OCI-LY1 (cell line): Measurements from ENCODE around the gene RPN2.

Experiments used
- H2AFZ ChIP-seq: fragments of 200-600 bp; sonication (generic), shearing (Covaris generic); 2 replicates; pipeline ENCODE4 v1.6.0; 2014; ENCODE audit warnings: antibody characterized with exemption, mild to moderate bottlenecking, low read length
- H3F3A ChIP-seq: fragments of 200-600 bp; sonication (generic), shearing (Covaris generic); 2 replicates; pipeline ENCODE4 v1.6.0; 2014; ENCODE audit warnings: mild to moderate bottlenecking, antibody characterized with exemption, low read length, moderate library complexity; ENCODE audit not compliant: insufficient read depth
- H3K27ac ChIP-seq: fragments of 200-600 bp; sonication (generic); 2 replicates; pipeline ENCODE4 v1.5.1; 2014; ENCODE audit warnings: low read length, mixed run types, mild to moderate bottlenecking, low read depth; ENCODE audit not compliant: poor library complexity, severe bottlenecking
- H3K27me3 ChIP-seq: fragments of 200-600 bp; sonication (generic); 2 replicates; pipeline ENCODE4 v1.6.0; 2014; ENCODE audit warnings: antibody characterized with exemption, mild to moderate bottlenecking, low read length, moderate library complexity; ENCODE audit not compliant: insufficient read depth
- H3K36me3 ChIP-seq: fragments of 200-600 bp; sonication (generic); 2 replicates; pipeline ENCODE4 v1.6.1; 2014; ENCODE audit warnings: mild to moderate bottlenecking, antibody characterized with exemption, low read length, moderate library complexity, mixed read lengths; ENCODE audit not compliant: insufficient read depth
- H3K4me1 ChIP-seq: fragments of 200-600 bp; sonication (generic); 2 replicates; pipeline ENCODE4 v1.5.1; 2014; ENCODE audit warnings: mild to moderate bottlenecking, low read length, moderate library complexity; ENCODE audit not compliant: insufficient read depth, severe bottlenecking
- H3K4me2 ChIP-seq: fragments of 200-600 bp; sonication (generic), shearing (Covaris generic); 2 replicates; pipeline ENCODE4 v1.6.1; 2014; ENCODE audit warnings: low read length
- H3K4me3 ChIP-seq: fragments of 200-600 bp; sonication (generic); 2 replicates; pipeline ENCODE4 v1.5.1; 2014; ENCODE audit warnings: low read length, low read depth, mild to moderate bottlenecking, mixed read lengths; ENCODE audit not compliant: poor library complexity, severe bottlenecking
- H3K79me2 ChIP-seq: fragments of 200-600 bp; shearing (Covaris generic); 2 replicates; pipeline ENCODE4 v1.6.1; 2016; ENCODE audit warnings: mixed run types, low read length, mixed read lengths; ENCODE audit not compliant: insufficient read depth
- H3K9ac ChIP-seq: fragments of 200-600 bp; sonication (generic), shearing (Covaris generic); 2 replicates; pipeline ENCODE4 v1.6.1; 2014; ENCODE audit warnings: mild to moderate bottlenecking, low read length, mixed read lengths
- H3K9me2 ChIP-seq: fragments of 200-600 bp; sonication (generic), shearing (Covaris generic); 2 replicates; pipeline ENCODE4 v1.6.1; 2014; ENCODE audit warnings: low read depth, mild to moderate bottlenecking, low read length, mixed read lengths
- H3K9me3 ChIP-seq: fragments of 200-600 bp; shearing (Covaris generic); 2 replicates; pipeline ENCODE4 v1.6.1; 2014; ENCODE audit warnings: low read length, mixed read lengths
- H4K20me1 ChIP-seq: fragments of 200-600 bp; sonication (generic), shearing (Covaris generic); 2 replicates; pipeline ENCODE4 v1.6.0; 2016; ENCODE audit warnings: mild to moderate bottlenecking, low read length; ENCODE audit not compliant: insufficient read depth
- CTCF ChIP-seq: fragments of 200-600 bp; sonication (generic), shearing (Covaris generic); IDR thresholded peaks from 2 replicates; pipeline ENCODE4 v1.5.1; 2017; ENCODE audit warnings: mild to moderate bottlenecking, antibody characterized with exemption, low read length, moderate library complexity, mixed read lengths
- EZH2 ChIP-seq: fragments of 200-600 bp; sonication (generic), shearing (Covaris generic); IDR thresholded peaks from 2 replicates; pipeline ENCODE4 v1.8.0; 2017; ENCODE audit warnings: borderline replicate concordance, mixed run types, mild to moderate bottlenecking, antibody characterized with exemption, low read length, moderate library complexity, mixed read lengths

The RPN2 gene

GRCh38 chr20:37161830-37162549 is 17.1 kb upstream of the RPN2 start:
- H2AFZ ChIP-seq: no peak overlapping the region
- no peak overlapping the region for H3K27ac ChIP-seq
- no peak for TF ChIP-seq CTCF
- no peak for TF ChIP-seq EZH2
- no peak overlapping the region for H3K4me2 ChIP-seq
- no peaks in the 10 kb centered on the region for H3K4me1 ChIP-seq
- H3F3A ChIP-seq: no peaks in the 10 kb centered on the region
- H4K20me1 ChIP-seq: no peaks in the 10 kb centered on the region
- H3K79me2 ChIP-seq: no peaks in the 10 kb centered on the region
- H3K9me3 ChIP-seq: no peaks in the 10 kb centered on the region
- no peak overlapping the region for H3K4me3 ChIP-seq
- no peaks in the 10 kb centered on the region for H3K36me3 ChIP-seq
- no peaks in the 10 kb centered on the region for H3K27me3 ChIP-seq
- no peaks in the 10 kb centered on the region for H3K9me2 ChIP-seq
- no peak overlapping the region for H3K9ac ChIP-seq

- Histone ChIP-seq H3K79me2 (no peaks in the 10 kb centered on the region), H3K9me2 (no peaks in the 10 kb centered on the region)
- TF ChIP-seq CTCF: no peak
- no peak for TF ChIP-seq EZH2
Measured at GRCh38 chr20:37162646-37163045, 16.5 kb upstream of the RPN2 start.

GRCh38 chr20:37163832-37164554 is 15.1 kb upstream of the RPN2 start:
- no peak overlapping the region for H2AFZ ChIP-seq
- no peak overlapping the region for H3K9ac ChIP-seq
- no peaks in the 10 kb centered on the region for H3K27me3 ChIP-seq
- H3K9me2 ChIP-seq: no peaks in the 10 kb centered on the region
- H3F3A ChIP-seq: no peaks in the 10 kb centered on the region
- no peak overlapping the region for H3K27ac ChIP-seq
- no peaks in the 10 kb centered on the region for H3K36me3 ChIP-seq
- no peak for TF ChIP-seq CTCF
- TF ChIP-seq EZH2: no peak
- H3K9me3 ChIP-seq: no peaks in the 10 kb centered on the region
- no peaks in the 10 kb centered on the region for H3K79me2 ChIP-seq
- H3K4me2 ChIP-seq: no peak overlapping the region
- no peak overlapping the region for H3K4me3 ChIP-seq
- no peaks in the 10 kb centered on the region for H3K4me1 ChIP-seq
- no peaks in the 10 kb centered on the region for H4K20me1 ChIP-seq

More at GRCh38 chr20:37162646-37163045, 16.5 kb upstream of the RPN2 start:
- H3K27ac ChIP-seq: no peak overlapping the region
- H2AFZ ChIP-seq: no peak overlapping the region
- H3K4me1 ChIP-seq: no peaks in the 10 kb centered on the region
- no peak overlapping the region for H3K4me2 ChIP-seq
- H3K27me3 ChIP-seq: no peaks in the 10 kb centered on the region
- no peaks in the 10 kb centered on the region for H3K36me3 ChIP-seq
- no peaks in the 10 kb centered on the region for H4K20me1 ChIP-seq
- no peak overlapping the region for H3K9ac ChIP-seq
- H3K4me3 ChIP-seq: no peak overlapping the region
- H3F3A ChIP-seq: no peaks in the 10 kb centered on the region
- H3K9me3 ChIP-seq: no peaks in the 10 kb centered on the region
